DOHH2 (cell line): ENCODE measurements around the gene TEX14.

ENCODE experiments used
- H3F3A ChIP-seq: fragments of 200-600 bp; sonication (generic), shearing (Covaris generic); 2 replicates; pipeline ENCODE4 v1.6.0; 2016; ENCODE audit warnings: antibody characterized with exemption, mild to moderate bottlenecking; ENCODE audit not compliant: control insufficient read depth, insufficient read depth
- H3K27ac ChIP-seq: fragments of 200-600 bp; sonication (generic); 2 replicates; pipeline ENCODE4 v1.5.1; 2014; ENCODE audit warnings: low read depth, mild to moderate bottlenecking, low read length, moderate library complexity
- H3K27me3 ChIP-seq: fragments of 200-600 bp; sonication (generic); 2 replicates; pipeline ENCODE4 v1.6.1; 2014; ENCODE audit warnings: mild to moderate bottlenecking, low read length, mixed read lengths; ENCODE audit not compliant: control insufficient read depth
- H3K36me3 ChIP-seq: fragments of 200-600 bp; sonication (generic); 2 replicates; pipeline ENCODE4 v1.6.1; 2014; ENCODE audit warnings: mild to moderate bottlenecking, low read length, moderate library complexity, mixed read lengths; ENCODE audit not compliant: control insufficient read depth
- H3K4me1 ChIP-seq: fragments of 200-600 bp; sonication (generic); 2 replicates; pipeline ENCODE4 v1.6.1; 2014; ENCODE audit warnings: mild to moderate bottlenecking, low read length, mixed read lengths; ENCODE audit not compliant: control insufficient read depth
- H3K4me2 ChIP-seq: fragments of 200-600 bp; sonication (generic); 2 replicates; pipeline ENCODE4 v1.6.0; 2014; ENCODE audit warnings: mild to moderate bottlenecking, low read length, moderate library complexity
- H3K4me3 ChIP-seq: fragments of 200-600 bp; sonication (generic); 2 replicates; pipeline ENCODE4 v1.5.1; 2014; ENCODE audit warnings: mild to moderate bottlenecking, low read length, mixed read lengths
- H3K79me2 ChIP-seq: fragments of 200-600 bp; sonication (generic); 2 replicates; pipeline ENCODE4 v1.6.1; 2014; ENCODE audit warnings: mild to moderate bottlenecking, low read length, mixed read lengths; ENCODE audit not compliant: control insufficient read depth
- H3K9me2 ChIP-seq: fragments of 200-600 bp; sonication (generic); replicated peaks from 2 replicates; pipeline ENCODE4 v1.6.1; 2014; ENCODE audit warnings: mild to moderate bottlenecking, low read length, mixed read lengths; ENCODE audit not compliant: control insufficient read depth
- H3K9me3 ChIP-seq: fragments of 200-600 bp; sonication (generic); 2 replicates; pipeline ENCODE4 v1.6.1; 2014; ENCODE audit warnings: antibody characterized with exemption, low read length, mixed read lengths; ENCODE audit not compliant: control insufficient read depth, insufficient read depth
- H4K20me1 ChIP-seq: fragments of 200-600 bp; sonication (generic); 2 replicates; pipeline ENCODE4 v1.6.0; 2014; ENCODE audit warnings: low read depth, mild to moderate bottlenecking, antibody characterized with exemption, low read length, moderate library complexity; ENCODE audit not compliant: control insufficient read depth, insufficient read depth
- CTCF ChIP-seq: fragments of 200-600 bp; sonication (generic); IDR thresholded peaks from one replicate; pipeline ENCODE4 v1.5.1; 2014; ENCODE audit warnings: antibody characterized with exemption, mild to moderate bottlenecking, low read depth, low read length; ENCODE audit not compliant: poor library complexity, severe bottlenecking
- EZH2phosphoT487 ChIP-seq: fragments of 200-600 bp; sonication (generic); IDR thresholded peaks from 2 replicates; pipeline ENCODE4 v1.6.1; 2017; ENCODE audit warnings: borderline replicate concordance, mild to moderate bottlenecking, antibody characterized with exemption, low read length, moderate library complexity, mixed read lengths

Gene TEX14

GRCh38 chr17:58572846-58573245, 119.0 kb downstream of the TEX14 start:
- H3K9me2 ChIP-seq, result no peaks in the 10 kb centered on the region
- peaks cover 2% of the 10 kb centered on the region; the same call in 1 of the 2 replicates for H3F3A ChIP-seq
- TF ChIP-seq EZH2phosphoT487 (no peak), CTCF (no peak)
- no peak overlapping the region for H3K4me3 ChIP-seq
- no peaks in the 10 kb centered on the region for H3K36me3 ChIP-seq
- H4K20me1 ChIP-seq, result no peaks in the 10 kb centered on the region
- H3K79me2 ChIP-seq, result no peaks in the 10 kb centered on the region
- no peaks in the 10 kb centered on the region for H3K4me1 ChIP-seq
- no peak overlapping the region for H3K4me2 ChIP-seq
- no peaks in the 10 kb centered on the region for H3K27me3 ChIP-seq
- H3K27ac ChIP-seq, result no peak overlapping the region
- H3K9me3 ChIP-seq, result no peaks in the 10 kb centered on the region

- Histone ChIP-seq H3K27me3 (no peaks in the 10 kb centered on the region), H3K4me2 (no peak overlapping the region), H3K4me1 (no peaks in the 10 kb centered on the region), H3K9me3 (no peaks in the 10 kb centered on the region), H3K4me3 (no peak overlapping the region), H3K79me2 (no peaks in the 10 kb centered on the region), H3K36me3 (no peaks in the 10 kb centered on the region), H3K9me2 (no peaks in the 10 kb centered on the region), H3F3A (peaks cover 2% of the 10 kb centered on the region; the same call in 1 of the 2 replicates), H4K20me1 (no peaks in the 10 kb centered on the region), H3K27ac (no peak overlapping the region)
- TF ChIP-seq EZH2phosphoT487 (no peak), CTCF (no peak)
Observed at GRCh38 chr17:58570758-58571157, 121.1 kb downstream of the TEX14 start.

- Histone ChIP-seq H3K27me3 (no peaks in the 10 kb centered on the region), H3K9me2 (no peaks in the 10 kb centered on the region), H3F3A (peaks cover 2% of the 10 kb centered on the region; the same call in 1 of the 2 replicates), H3K4me3 (no peak overlapping the region), H3K36me3 (no peaks in the 10 kb centered on the region), H4K20me1 (no peaks in the 10 kb centered on the region), H3K79me2 (no peaks in the 10 kb centered on the region), H3K4me1 (peaks cover 12% of the 10 kb centered on the region), H3K27ac (no peak overlapping the region), H3K9me3 (no peaks in the 10 kb centered on the region), H3K4me2 (no peak overlapping the region)
- TF ChIP-seq CTCF, result no peak
- TF ChIP-seq EZH2phosphoT487, result no peak
Observed at GRCh38 chr17:58569196-58569595, 122.6 kb downstream of the TEX14 start.
